Cardiac muscle cell (in vitro differentiated cells and primary cell): ENCODE results near the gene C1QTNF3. TPM values are rescaled to one million over a fixed set of nuclear protein-coding genes. Genes with fewer than 3 reads are reported as not detected.

ENCODE experiments used
- DNase-seq, 2 donors: peaks; one replicate each; pipeline versions ENCODE4 v3.0.0 to v3.0.0-alpha.2; 2010 to 2017; ENCODE audit warnings: low read depth in 1 of 2, low spot score in 1 of 2
- H3K27ac ChIP-seq: fragments of 200-600 bp; sonication (generic); 2 replicates; pipeline ENCODE4 v1.5.1; 2016
- H3K27me3 ChIP-seq: fragments of 200-600 bp; sonication (generic); 2 replicates; pipeline ENCODE4 v1.6.0; 2016; ENCODE audit warnings: control low read depth
- H3K36me3 ChIP-seq: fragments of 200-600 bp; sonication (generic); 2 replicates; pipeline ENCODE4 v1.5.1; 2016; ENCODE audit warnings: control low read depth
- H3K4me1 ChIP-seq: fragments of 200-600 bp; sonication (generic); 2 replicates; pipeline ENCODE4 v1.8.1; 2017; ENCODE audit warnings: low read depth, mild to moderate bottlenecking, mixed run types
- H3K4me3 ChIP-seq: fragments of 200-600 bp; sonication (generic); 2 replicates; pipeline ENCODE4 v1.5.1; 2016; ENCODE audit warnings: mild to moderate bottlenecking
- H3K9me3 ChIP-seq: fragments of 200-600 bp; sonication (generic); 2 replicates; pipeline ENCODE4 v1.5.1; 2017; ENCODE audit warnings: low read depth, mild to moderate bottlenecking, control low read depth
- CTCF ChIP-seq: IDR thresholded peaks from 2 replicates; pipeline ENCODE4 v1.5.1; 2012; ENCODE audit warnings: low read depth, mild to moderate bottlenecking, low read length
- polyA plus RNA-seq: library from polyadenylated mRNA; unstranded; fragments of >200 nt; fragmentation: Nextera tagmentation; extraction: Ambion mirVana; gene quantifications from 2 replicates; pipeline ENCODE4 v1.2.1, GENCODE V29; 2016
- total RNA-seq: library from RNA; depleted of rRNA; stranded (reverse); fragments of >200 nt; gene quantifications from 2 replicates; pipeline ENCODE4 v1.2.3, GENCODE V29; 2016

Gene C1QTNF3
- total and polyA plus RNA-seq, 2 experiments from 2014 or later = 0.91 to 4.6 TPM

GRCh38 chr5:33984178-33984577 lies 58.8 kb downstream of the C1QTNF3 start:
- H3K4me3 ChIP-seq = no peak overlapping the region
- H3K27me3 ChIP-seq = no peaks in the 10 kb centered on the region
- no peak overlapping the region for H3K27ac ChIP-seq
- H3K36me3 ChIP-seq = peaks cover 21% of the 10 kb centered on the region
- DNase-seq = no peak
- H3K4me1 ChIP-seq = no peaks in the 10 kb centered on the region
- H3K9me3 ChIP-seq = no peaks in the 10 kb centered on the region
- no peak for TF ChIP-seq CTCF

GRCh38 chr5:33981408-33982162 lies 61.4 kb downstream of the C1QTNF3 start:
- no peak overlapping the region for H3K27ac ChIP-seq
- H3K36me3 ChIP-seq = no peaks in the 10 kb centered on the region
- no peak overlapping the region for H3K4me3 ChIP-seq
- H3K27me3 ChIP-seq = no peaks in the 10 kb centered on the region
- TF ChIP-seq CTCF = no peak
- no peaks in the 10 kb centered on the region for H3K9me3 ChIP-seq
- peak in 1 of 2 donors; percentile 52 for DNase-seq
- H3K4me1 ChIP-seq = no peaks in the 10 kb centered on the region

GRCh38 chr5:33980030-33980429 lies 63.0 kb downstream of the C1QTNF3 start:
- TF ChIP-seq CTCF = no peak
- no peaks in the 10 kb centered on the region for H3K9me3 ChIP-seq
- DNase-seq = no peak
- no peaks in the 10 kb centered on the region for H3K4me1 ChIP-seq
- H3K27ac ChIP-seq = no peak overlapping the region
- H3K4me3 ChIP-seq = no peak overlapping the region
- H3K36me3 ChIP-seq = no peaks in the 10 kb centered on the region
- no peaks in the 10 kb centered on the region for H3K27me3 ChIP-seq

- Histone ChIP-seq H3K27me3 (no peaks in the 10 kb centered on the region), H3K4me1 (peaks cover 6% of the 10 kb centered on the region), H3K36me3 (no peaks in the 10 kb centered on the region), H3K9me3 (no peaks in the 10 kb centered on the region), H3K4me3 (no peak overlapping the region), H3K27ac (no peak overlapping the region)
- DNase-seq = no peak
- no peak for TF ChIP-seq CTCF
Measured at GRCh38 chr5:33978306-33978705, 64.7 kb downstream of the C1QTNF3 start.

GRCh38 chr5:33976307-33976706 lies 66.7 kb downstream of the C1QTNF3 start:
- Histone ChIP-seq H3K36me3 (no peaks in the 10 kb centered on the region), H3K4me1 (peaks cover 6% of the 10 kb centered on the region), H3K9me3 (no peaks in the 10 kb centered on the region), H3K4me3 (no peak overlapping the region), H3K27me3 (no peaks in the 10 kb centered on the region), H3K27ac (no peak overlapping the region)
- no peak for TF ChIP-seq CTCF
- DNase-seq = no peak
